Measurements from ENCODE around the gene AGTRAP.

DNA sequence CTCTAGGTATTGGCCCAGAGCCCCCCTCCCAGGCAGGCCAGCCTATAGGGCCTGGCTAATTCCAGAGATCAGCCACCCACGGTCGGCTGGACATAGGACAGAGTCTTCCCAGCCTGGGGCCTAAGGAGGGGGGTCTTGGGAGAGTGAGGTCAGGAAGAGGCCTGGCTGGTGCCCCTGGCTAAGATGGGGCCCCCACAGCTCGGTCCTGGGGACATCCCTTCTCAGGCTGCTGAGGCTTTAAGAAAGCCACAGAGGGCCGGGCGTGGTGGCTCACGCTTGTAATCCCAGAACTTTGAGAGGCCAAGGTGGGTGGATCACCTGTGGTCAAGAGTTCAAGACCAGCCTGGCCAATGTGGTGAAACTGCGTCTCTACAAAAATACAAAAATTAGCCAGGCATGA, 28.6 kb downstream of the AGTRAP start:
- TF ChIP-seq POLR2AphosphoS5 (IDR thresholded peaks at IDR 0.05; ENCODE audit: borderline replicate concordance, low read depth, low read length) (no peak), EZH2 (IDR thresholded peaks at IDR 0.05) (no peak)
